Osteocyte (in vitro differentiated cells): ENCODE data around the gene ZCCHC24. TPM values are rescaled to one million over a fixed set of nuclear protein-coding genes. Genes with fewer than 3 reads are reported as not detected.

Source experiments
- DNase-seq: peaks from one replicate; pipeline ENCODE4 v3.0.0; 2021; ENCODE audit warnings: mixed read lengths; ENCODE audit not compliant: unreplicated experiment; ENCODE audit errors: extremely low spot score
- H3K27ac Mint-ChIP-seq: one replicate; pipeline ENCODE4 v1.8.0; 2021; ENCODE audit warnings: mild to moderate bottlenecking, mixed read lengths; ENCODE audit not compliant: unreplicated experiment
- H3K27me3 Mint-ChIP-seq: one replicate; pipeline ENCODE4 v1.8.0; 2021; ENCODE audit warnings: mixed read lengths; ENCODE audit not compliant: unreplicated experiment
- H3K36me3 Mint-ChIP-seq: one replicate; pipeline ENCODE4 v1.8.0; 2021; ENCODE audit warnings: mixed read lengths; ENCODE audit not compliant: unreplicated experiment
- H3K4me1 Mint-ChIP-seq: one replicate; pipeline ENCODE4 v1.8.0; 2021; ENCODE audit warnings: mixed read lengths; ENCODE audit not compliant: unreplicated experiment
- H3K4me3 Mint-ChIP-seq: one replicate; pipeline ENCODE4 v1.8.0; 2021; ENCODE audit warnings: mild to moderate bottlenecking, moderate library complexity, mixed read lengths; ENCODE audit not compliant: unreplicated experiment
- H3K9me3 Mint-ChIP-seq: one replicate; pipeline ENCODE4 v1.8.0; 2021; ENCODE audit warnings: mixed read lengths; ENCODE audit not compliant: unreplicated experiment
- CTCF ChIP-seq: fragments of 200-600 bp; sonication (generic); IDR thresholded peaks from 2 replicates; pipeline ENCODE4 v1.5.0; 2021; ENCODE audit warnings: antibody characterized with exemption, mild to moderate bottlenecking, moderate library complexity
- total RNA-seq: library from RNA; stranded (reverse); gene quantifications from 2 replicates; pipeline ENCODE4 v1.2.1, GENCODE V29; 2021

Gene ZCCHC24
- total RNA-seq, 1 donor from 2014 or later, result 88.3 TPM

GRCh38 chr10:79409038-79409725, 36.2 kb downstream of the ZCCHC24 start:
- H3K36me3 Mint-ChIP-seq, result peaks cover 33% of the 10 kb centered on the region
- H3K9me3 Mint-ChIP-seq, result no peaks in the 10 kb centered on the region
- peak overlapping the region; percentile 28 for H3K27ac Mint-ChIP-seq
- H3K4me3 Mint-ChIP-seq, result no peak overlapping the region
- no peak for DNase-seq
- H3K27me3 Mint-ChIP-seq, result no peaks in the 10 kb centered on the region
- no peak for TF ChIP-seq CTCF
- peaks cover 39% of the 10 kb centered on the region for H3K4me1 Mint-ChIP-seq

GRCh38 chr10:79407811-79408795, 37.3 kb downstream of the ZCCHC24 start:
- no peak for TF ChIP-seq CTCF
- H3K9me3 Mint-ChIP-seq, result no peaks in the 10 kb centered on the region
- H3K27ac Mint-ChIP-seq, result peak overlapping the region; percentile 60
- no peak for DNase-seq
- no peaks in the 10 kb centered on the region for H3K27me3 Mint-ChIP-seq
- H3K4me3 Mint-ChIP-seq, result no peak overlapping the region
- H3K4me1 Mint-ChIP-seq, result peaks cover 39% of the 10 kb centered on the region
- peaks cover 29% of the 10 kb centered on the region for H3K36me3 Mint-ChIP-seq

- H3K36me3 Mint-ChIP-seq, result peaks cover 23% of the 10 kb centered on the region
- no peaks in the 10 kb centered on the region for H3K9me3 Mint-ChIP-seq
- no peak for DNase-seq
- no peak overlapping the region for H3K4me3 Mint-ChIP-seq
- peak overlapping the region; percentile 60 for H3K27ac Mint-ChIP-seq
- no peaks in the 10 kb centered on the region for H3K27me3 Mint-ChIP-seq
- TF ChIP-seq CTCF, result no peak
- peaks cover 41% of the 10 kb centered on the region for H3K4me1 Mint-ChIP-seq
Observed at GRCh38 chr10:79407423-79407796, 38.0 kb downstream of the ZCCHC24 start.

- peaks cover 18% of the 10 kb centered on the region for H3K36me3 Mint-ChIP-seq
- peaks cover 47% of the 10 kb centered on the region for H3K4me1 Mint-ChIP-seq
- no peak for TF ChIP-seq CTCF
- H3K27me3 Mint-ChIP-seq, result no peaks in the 10 kb centered on the region
- DNase-seq, result no peak
- peak overlapping the region; percentile 27 for H3K27ac Mint-ChIP-seq
- H3K4me3 Mint-ChIP-seq, result no peak overlapping the region
- H3K9me3 Mint-ChIP-seq, result no peaks in the 10 kb centered on the region
Observed at GRCh38 chr10:79406683-79407422, 38.6 kb downstream of the ZCCHC24 start.
